Astrocyte (in vitro differentiated cells and primary cell): Measurements from ENCODE around the gene BCL2L1. TPM values are rescaled to one million over a fixed set of nuclear protein-coding genes. Genes with fewer than 3 reads are reported as not detected.

Experiments
- DNase-seq: peaks from one replicate; pipeline ENCODE4 v3.0.0-alpha.2; 2010; ENCODE audit warnings: low read depth
- FAIRE-seq: peaks from 2 replicates; lab custom pipeline; 2011; peaks lifted over from hg19 to GRCh38; lab: Jason Lieb, UNC
- H2AFZ ChIP-seq: 2 replicates; pipeline ENCODE4 v1.6.0; 2012; ENCODE audit warnings: low read depth, low read length, inconsistent platforms
- H3K27ac ChIP-seq: 2 replicates; pipeline ENCODE4 v1.5.1; 2011; ENCODE audit warnings: low read depth, low read length, inconsistent platforms
- H3K27me3 ChIP-seq: 2 replicates; pipeline ENCODE4 v1.6.0; 2011; ENCODE audit warnings: low read length, inconsistent platforms; ENCODE audit not compliant: insufficient read depth
- H3K36me3 ChIP-seq: 2 replicates; pipeline ENCODE4 v1.5.1; 2011; ENCODE audit warnings: low read length, inconsistent platforms; ENCODE audit not compliant: insufficient read depth
- H3K4me1 ChIP-seq: 2 replicates; pipeline ENCODE4 v1.5.1; 2011; ENCODE audit warnings: low read length, inconsistent platforms; ENCODE audit not compliant: insufficient read depth
- H3K4me2 ChIP-seq: 2 replicates; pipeline ENCODE4 v1.6.0; 2012; ENCODE audit warnings: low read length, inconsistent platforms
- H3K4me3 ChIP-seq: 2 replicates; pipeline ENCODE4 v1.5.1; 2011; ENCODE audit warnings: low read depth, mild to moderate bottlenecking, low read length, inconsistent platforms; ENCODE audit not compliant: insufficient read depth
- H3K79me2 ChIP-seq: 2 replicates; pipeline ENCODE4 v1.6.0; 2012; ENCODE audit warnings: mild to moderate bottlenecking, low read length, inconsistent platforms; ENCODE audit not compliant: insufficient read depth
- H3K9ac ChIP-seq: 2 replicates; pipeline ENCODE4 v1.6.0; 2012; ENCODE audit warnings: mild to moderate bottlenecking, low read length, inconsistent platforms
- H3K9me3 ChIP-seq: 2 replicates; pipeline ENCODE4 v1.5.1; 2012; ENCODE audit warnings: low read depth, mild to moderate bottlenecking, low read length, inconsistent platforms; ENCODE audit not compliant: insufficient read depth
- H4K20me1 ChIP-seq: 2 replicates; pipeline ENCODE4 v1.6.0; 2012; ENCODE audit warnings: low read length, inconsistent platforms; ENCODE audit not compliant: insufficient read depth
- H3K27ac Mint-ChIP-seq: one replicate; pipeline ENCODE4 v1.8.0; 2021; ENCODE audit warnings: mild to moderate bottlenecking, mixed read lengths; ENCODE audit not compliant: unreplicated experiment
- H3K27me3 Mint-ChIP-seq: one replicate; pipeline ENCODE4 v1.8.0; 2021; ENCODE audit warnings: low read depth, mixed read lengths; ENCODE audit not compliant: unreplicated experiment
- H3K36me3 Mint-ChIP-seq: one replicate; pipeline ENCODE4 v1.8.0; 2021; ENCODE audit warnings: low read depth, mixed read lengths; ENCODE audit not compliant: unreplicated experiment
- H3K4me1 Mint-ChIP-seq: one replicate; pipeline ENCODE4 v1.8.0; 2021; ENCODE audit warnings: low read depth, mixed read lengths; ENCODE audit not compliant: unreplicated experiment
- H3K4me3 Mint-ChIP-seq: one replicate; pipeline ENCODE4 v1.8.0; 2021; ENCODE audit warnings: mild to moderate bottlenecking, moderate library complexity, mixed read lengths; ENCODE audit not compliant: unreplicated experiment
- H3K9me3 Mint-ChIP-seq: one replicate; pipeline ENCODE4 v1.8.0; 2021; ENCODE audit warnings: mild to moderate bottlenecking, mixed read lengths; ENCODE audit not compliant: unreplicated experiment
- CTCF ChIP-seq: IDR thresholded peaks from 2 replicates; pipeline ENCODE4 v1.5.1; 2011; ENCODE audit warnings: low read depth, mild to moderate bottlenecking, inconsistent platforms, low read length, moderate library complexity; ENCODE audit not compliant: insufficient read depth
- EZH2 ChIP-seq: IDR thresholded peaks from 2 replicates; pipeline ENCODE4 v1.6.1; 2012; ENCODE audit warnings: mild to moderate bottlenecking, low read length, inconsistent platforms; ENCODE audit not compliant: insufficient read depth
- total RNA-seq: library from RNA; stranded (reverse); gene quantifications from 2 replicates; pipeline ENCODE4 v1.2.1, GENCODE V29; 2021

The BCL2L1 gene
- total RNA-seq, 1 donor from 2014 or later: 149 TPM

- H3K4me3 Mint-ChIP-seq: peak overlapping the region; percentile 5
- Histone ChIP-seq H3K9ac (no peak overlapping the region), H3K4me1 (peaks cover 11% of the 10 kb centered on the region), H3K9me3 (no peaks in the 10 kb centered on the region), H2AFZ (no peak overlapping the region), H4K20me1 (peaks cover 19% of the 10 kb centered on the region), H3K79me2 (peaks cover 34% of the 10 kb centered on the region), H3K27ac (no peak overlapping the region), H3K4me2 (no peak overlapping the region), H3K36me3 (peaks cover 18% of the 10 kb centered on the region), H3K27me3 (no peaks in the 10 kb centered on the region), H3K4me3 (no peak overlapping the region)
- H3K27me3 Mint-ChIP-seq: no peaks in the 10 kb centered on the region
- no peak for FAIRE-seq
- H3K27ac Mint-ChIP-seq: peak overlapping the region; percentile 29
- H3K36me3 Mint-ChIP-seq: peaks cover 25% of the 10 kb centered on the region
- no peak for TF ChIP-seq EZH2
- no peak for TF ChIP-seq CTCF
- H3K4me1 Mint-ChIP-seq: peaks cover 22% of the 10 kb centered on the region
- DNase-seq: no peak
- no peaks in the 10 kb centered on the region for H3K9me3 Mint-ChIP-seq
These were observed 58.6 kb downstream of the BCL2L1 start for GRCh38 chr20:31663838-31664695.

- H3K4me1 ChIP-seq: peaks cover 11% of the 10 kb centered on the region
- H3K4me2 ChIP-seq: no peak overlapping the region
- Mint-ChIP-seq H3K27ac (peak overlapping the region; percentile 29), H3K4me3 (no peak overlapping the region), H3K4me1 (peaks cover 22% of the 10 kb centered on the region), H3K36me3 (peaks cover 25% of the 10 kb centered on the region), H3K27me3 (no peaks in the 10 kb centered on the region), H3K9me3 (no peaks in the 10 kb centered on the region)
- no peak for DNase-seq
- peaks cover 18% of the 10 kb centered on the region for H3K36me3 ChIP-seq
- no peaks in the 10 kb centered on the region for H3K9me3 ChIP-seq
- H4K20me1 ChIP-seq: peaks cover 18% of the 10 kb centered on the region
- H3K27ac ChIP-seq: no peak overlapping the region
- H3K4me3 ChIP-seq: no peak overlapping the region
- H2AFZ ChIP-seq: no peak overlapping the region
- no peak for TF ChIP-seq EZH2
- TF ChIP-seq CTCF: no peak
- FAIRE-seq: no peak
- no peak overlapping the region for H3K9ac ChIP-seq
- H3K79me2 ChIP-seq: peaks cover 30% of the 10 kb centered on the region
- H3K27me3 ChIP-seq: no peaks in the 10 kb centered on the region
These were observed 59.2 kb downstream of the BCL2L1 start for GRCh38 chr20:31663524-31663837.

- Histone ChIP-seq H4K20me1 (peaks cover 9% of the 10 kb centered on the region), H3K27me3 (no peaks in the 10 kb centered on the region), H3K9me3 (no peaks in the 10 kb centered on the region), H3K36me3 (peaks cover 14% of the 10 kb centered on the region), H2AFZ (no peak overlapping the region), H3K79me2 (peaks cover 21% of the 10 kb centered on the region), H3K27ac (no peak overlapping the region), H3K4me2 (peak overlapping the region; percentile 85), H3K4me3 (no peak overlapping the region), H3K4me1 (peaks cover 11% of the 10 kb centered on the region), H3K9ac (peak overlapping the region; percentile 68)
- Mint-ChIP-seq H3K27ac (peak overlapping the region; percentile 85), H3K9me3 (no peaks in the 10 kb centered on the region), H3K27me3 (no peaks in the 10 kb centered on the region), H3K36me3 (peaks cover 17% of the 10 kb centered on the region), H3K4me3 (peak overlapping the region; percentile 76), H3K4me1 (peaks cover 19% of the 10 kb centered on the region)
- TF ChIP-seq EZH2 (no peak), CTCF (no peak)
- FAIRE-seq (no peak), DNase-seq (no peak)
These were observed 60.3 kb downstream of the BCL2L1 start for GRCh38 chr20:31662372-31662854.
